Left ventricle myocardium inferior (tissue), 1 donor: ENCODE results near the gene FOXI3. TPM values are rescaled to one million over a fixed set of nuclear protein-coding genes. Genes with fewer than 3 reads are reported as not detected.

Source experiments
- DNase-seq: peaks from one replicate; pipeline ENCODE4 v3.0.0-alpha.2; 2020
- H3K27ac ChIP-seq: fragments of 200-600 bp; replicated peaks from 2 replicates; pipeline ENCODE4 v1.8.0; 2021
- H3K27me3 ChIP-seq: fragments of 200-600 bp; 2 replicates; pipeline ENCODE4 v1.8.0; 2021; ENCODE audit warnings: low read depth
- H3K36me3 ChIP-seq: fragments of 200-600 bp; 2 replicates; pipeline ENCODE4 v1.8.0; 2021
- H3K4me1 ChIP-seq: fragments of 200-600 bp; 2 replicates; pipeline ENCODE4 v1.8.0; 2021
- H3K4me3 ChIP-seq: fragments of 200-600 bp; 2 replicates; pipeline ENCODE4 v1.8.0; 2021; ENCODE audit warnings: mild to moderate bottlenecking, moderate library complexity
- H3K9me3 ChIP-seq: fragments of 200-600 bp; replicated peaks from 2 replicates; pipeline ENCODE4 v1.8.0; 2021
- CTCF ChIP-seq: fragments of 200-600 bp; IDR thresholded peaks from 2 replicates; pipeline ENCODE4 v1.8.0; 2021; ENCODE audit warnings: antibody characterized with exemption, mild to moderate bottlenecking, borderline replicate concordance
- intact Hi-C: fragments of 100-400 bp; cut with micrococcal nuclease; formaldehyde crosslinking; loops from one replicate; pipeline ENCODE4 v1.11.0; 2022
- total RNA-seq: library from RNA; stranded (reverse); fragmentation: NEBNext Ultra II Directional; extraction: Animal tissue kit (Norgen Biotek cat#: 25700); gene quantifications from one replicate; pipeline ENCODE4 v1.2.1, GENCODE V29; 2021
- donor health status: DM: no; HTN: yes; CAD: no; lungs with severe emphysema.

Gene FOXI3
- total RNA-seq, 1 donor from 2014 or later, result not detected

- intact Hi-C loops, result no loop called here
- no peak overlapping the region for H3K4me3 ChIP-seq
- no peaks in the 10 kb centered on the region for H3K36me3 ChIP-seq
- no peak for DNase-seq
- H3K4me1 ChIP-seq, result peaks cover 10% of the 10 kb centered on the region
- H3K27ac ChIP-seq, result no peak overlapping the region
- peaks cover 96% of the 10 kb centered on the region for H3K27me3 ChIP-seq
- H3K9me3 ChIP-seq, result no peaks in the 10 kb centered on the region
- no peak for TF ChIP-seq CTCF
These were observed 2.3 kb downstream of the FOXI3 start for GRCh38 chr2:88450186-88450585.

GRCh38 chr2:88448248-88448647, 4.2 kb downstream of the FOXI3 start:
- intact Hi-C loops, result no loop called here
- no peak overlapping the region for H3K4me3 ChIP-seq
- H3K4me1 ChIP-seq, result peaks cover 10% of the 10 kb centered on the region
- H3K27ac ChIP-seq, result no peak overlapping the region
- no peaks in the 10 kb centered on the region for H3K36me3 ChIP-seq
- no peak for DNase-seq
- H3K9me3 ChIP-seq, result no peaks in the 10 kb centered on the region
- TF ChIP-seq CTCF, result no peak
- peaks cover 94% of the 10 kb centered on the region for H3K27me3 ChIP-seq

GRCh38 chr2:88443353-88443938, 9.0 kb downstream of the FOXI3 start:
- H3K4me3 ChIP-seq, result no peak overlapping the region
- intact Hi-C loops, result no loop called here
- H3K27me3 ChIP-seq, result peaks cover 96% of the 10 kb centered on the region
- no peak overlapping the region for H3K27ac ChIP-seq
- no peak for DNase-seq
- no peaks in the 10 kb centered on the region for H3K9me3 ChIP-seq
- no peaks in the 10 kb centered on the region for H3K4me1 ChIP-seq
- no peak for TF ChIP-seq CTCF
- H3K36me3 ChIP-seq, result no peaks in the 10 kb centered on the region

- no peak for DNase-seq
- no peak for TF ChIP-seq CTCF
- intact Hi-C loops, result no loop called here
- no peaks in the 10 kb centered on the region for H3K4me1 ChIP-seq
- no peak overlapping the region for H3K27ac ChIP-seq
- H3K4me3 ChIP-seq, result no peak overlapping the region
- no peaks in the 10 kb centered on the region for H3K36me3 ChIP-seq
- no peaks in the 10 kb centered on the region for H3K9me3 ChIP-seq
- peaks cover 95% of the 10 kb centered on the region for H3K27me3 ChIP-seq
These were observed 10.0 kb downstream of the FOXI3 start for GRCh38 chr2:88442473-88442872.

GRCh38 chr2:88442061-88442460, 10.4 kb downstream of the FOXI3 start:
- no peak overlapping the region for H3K4me3 ChIP-seq
- H3K9me3 ChIP-seq, result no peaks in the 10 kb centered on the region
- H3K4me1 ChIP-seq, result no peaks in the 10 kb centered on the region
- intact Hi-C loops, result no loop called here
- no peak for TF ChIP-seq CTCF
- H3K27ac ChIP-seq, result no peak overlapping the region
- H3K36me3 ChIP-seq, result no peaks in the 10 kb centered on the region
- peaks cover 95% of the 10 kb centered on the region for H3K27me3 ChIP-seq
- no peak for DNase-seq

GRCh38 chr2:88437010-88437409, 15.5 kb downstream of the FOXI3 start:
- TF ChIP-seq CTCF, result no peak
- Histone ChIP-seq H3K4me1 (no peaks in the 10 kb centered on the region), H3K4me3 (no peak overlapping the region)

More at GRCh38 chr2:88437010-88437409, 15.5 kb downstream of the FOXI3 start:
- intact Hi-C loops, result no loop called here
- no peak for DNase-seq
- Histone ChIP-seq H3K27me3 (peaks cover 57% of the 10 kb centered on the region), H3K9me3 (peaks cover 13% of the 10 kb centered on the region), H3K36me3 (no peaks in the 10 kb centered on the region), H3K27ac (no peak overlapping the region)
